Peyer's patch (tissue), 4 donors: ENCODE results near the gene PTPRK. TPM values are rescaled to one million over a fixed set of nuclear protein-coding genes. Genes with fewer than 3 reads are reported as not detected.

Source experiments
- DNase-seq, 3 donors: peaks; one replicate each; pipeline ENCODE4 v3.0.0-alpha.2; 2017 to 2019
- H3K27ac ChIP-seq, 4 donors: fragments of 200-600 bp; sonication (generic); one replicate each; pipeline ENCODE4 v1.5.1; 2016 to 2019
- H3K27me3 ChIP-seq, 2 donors: fragments of 200-600 bp; sonication (generic); one replicate each; pipeline ENCODE4 v1.5.1; 2019
- H3K36me3 ChIP-seq, 3 donors: fragments of 200-600 bp; sonication (generic); one replicate each; pipeline ENCODE4 v1.5.1; 2016 to 2019
- H3K4me1 ChIP-seq, 4 donors: fragments of 200-600 bp; sonication (generic); one replicate each; pipeline ENCODE4 v1.5.1; 2016 to 2019
- H3K4me3 ChIP-seq, 4 donors: fragments of 200-600 bp; sonication (generic); 1 replicate in 3 of 4; 2 replicates in 1 of 4; pipeline ENCODE4 v1.5.1; 2016 to 2019; ENCODE audit warnings: mild to moderate bottlenecking in 1 of 4
- H3K9me3 ChIP-seq, 4 donors: fragments of 200-600 bp; sonication (generic); one replicate each; pipeline ENCODE4 v1.5.1; 2016 to 2019; ENCODE audit warnings: mild to moderate bottlenecking in 1 of 4
- POLR2A ChIP-seq, 2 donors: fragments of 450-650 bp; IDR thresholded peaks; one replicate each; pipeline ENCODE4 v1.5.1; 2017; ENCODE audit warnings: antibody characterized with exemption in 2 of 2, mild to moderate bottlenecking in 2 of 2, moderate library complexity in 2 of 2
- total RNA-seq, 4 donors: library from RNA; depleted of rRNA; stranded (reverse); fragments of >200 nt; gene quantifications; one replicate each; pipeline ENCODE4 v1.1.0, GENCODE V29; 2016
- TF ChIP-seq, protein P1 (sequence below), 6 experiments: fragments of 450-650 bp in 4 of 6; fragments of 200-600 bp in 2 of 6; sonication (generic) in 1 of 6; IDR thresholded peaks; one replicate each; pipeline ENCODE4 v1.5.1; 2017 to 2019; ENCODE audit warnings: antibody characterized with exemption in 6 of 6, mild to moderate bottlenecking in 3 of 6, moderate library complexity in 1 of 6

The PTPRK gene
- total RNA-seq, 4 donors from 2014 or later = 109 to 192 (median 153) TPM

DNA sequence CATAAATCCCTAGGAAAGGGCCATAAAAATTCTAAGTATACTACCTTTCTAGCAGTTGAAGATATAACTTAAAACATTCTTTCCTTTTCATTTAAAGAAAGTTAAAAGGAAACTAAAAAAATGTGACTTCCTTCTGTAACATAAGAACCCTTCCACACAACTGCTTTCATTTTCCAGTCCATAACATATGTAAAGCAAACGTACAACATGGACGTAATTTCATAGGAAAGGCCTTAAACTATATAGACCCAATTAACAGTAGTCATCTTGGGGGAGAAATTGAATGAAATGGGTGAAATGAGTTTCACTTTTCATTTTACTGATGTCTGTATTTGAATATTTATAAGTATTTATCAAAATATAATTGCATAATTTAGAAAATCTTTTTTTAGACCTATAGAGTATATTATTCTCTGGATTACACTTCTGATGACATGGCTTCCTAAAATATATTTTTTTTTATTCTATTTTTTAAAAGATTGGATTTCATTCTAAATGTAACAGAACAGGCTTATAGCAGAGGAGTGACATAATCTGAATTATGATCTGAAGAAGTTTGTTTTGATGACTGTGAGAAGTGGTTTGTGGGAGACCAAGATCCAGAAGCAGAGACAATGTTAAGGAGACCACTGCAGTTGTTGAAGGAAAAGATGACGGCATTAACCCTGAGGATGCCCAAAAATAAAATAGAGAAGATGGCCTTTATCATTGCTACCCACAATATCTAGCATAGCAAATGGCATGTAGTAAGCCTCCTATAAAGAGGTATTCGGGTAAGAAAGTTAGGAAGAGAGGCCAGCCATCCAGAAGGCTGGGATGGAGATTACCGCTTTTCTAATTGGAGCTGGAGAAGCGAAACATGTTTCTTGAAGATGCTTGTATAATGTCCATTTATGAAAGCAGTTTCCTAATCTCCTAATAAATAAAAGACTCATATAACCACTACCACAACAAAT is 260.4 kb downstream of the PTPRK start:
- H3K27ac ChIP-seq = no peak overlapping the region
- no peaks in the 10 kb centered on the region for H3K9me3 ChIP-seq
- no peaks in the 10 kb centered on the region for H3K36me3 ChIP-seq
- H3K27me3 ChIP-seq = no peaks in the 10 kb centered on the region
- TF ChIP-seq POLR2A (IDR thresholded peaks at IDR 0.05) = no peak
- TF ChIP-seq, protein P1, sequence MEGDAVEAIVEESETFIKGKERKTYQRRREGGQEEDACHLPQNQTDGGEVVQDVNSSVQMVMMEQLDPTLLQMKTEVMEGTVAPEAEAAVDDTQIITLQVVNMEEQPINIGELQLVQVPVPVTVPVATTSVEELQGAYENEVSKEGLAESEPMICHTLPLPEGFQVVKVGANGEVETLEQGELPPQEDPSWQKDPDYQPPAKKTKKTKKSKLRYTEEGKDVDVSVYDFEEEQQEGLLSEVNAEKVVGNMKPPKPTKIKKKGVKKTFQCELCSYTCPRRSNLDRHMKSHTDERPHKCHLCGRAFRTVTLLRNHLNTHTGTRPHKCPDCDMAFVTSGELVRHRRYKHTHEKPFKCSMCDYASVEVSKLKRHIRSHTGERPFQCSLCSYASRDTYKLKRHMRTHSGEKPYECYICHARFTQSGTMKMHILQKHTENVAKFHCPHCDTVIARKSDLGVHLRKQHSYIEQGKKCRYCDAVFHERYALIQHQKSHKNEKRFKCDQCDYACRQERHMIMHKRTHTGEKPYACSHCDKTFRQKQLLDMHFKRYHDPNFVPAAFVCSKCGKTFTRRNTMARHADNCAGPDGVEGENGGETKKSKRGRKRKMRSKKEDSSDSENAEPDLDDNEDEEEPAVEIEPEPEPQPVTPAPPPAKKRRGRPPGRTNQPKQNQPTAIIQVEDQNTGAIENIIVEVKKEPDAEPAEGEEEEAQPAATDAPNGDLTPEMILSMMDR (IDR thresholded peaks at IDR 0.05) = no peak
- H3K4me3 ChIP-seq = no peak overlapping the region
- H3K4me1 ChIP-seq = peaks cover 0 to 7% (median 0%) of the 10 kb centered on the region in 4 donors
- no peak for DNase-seq

DNA sequence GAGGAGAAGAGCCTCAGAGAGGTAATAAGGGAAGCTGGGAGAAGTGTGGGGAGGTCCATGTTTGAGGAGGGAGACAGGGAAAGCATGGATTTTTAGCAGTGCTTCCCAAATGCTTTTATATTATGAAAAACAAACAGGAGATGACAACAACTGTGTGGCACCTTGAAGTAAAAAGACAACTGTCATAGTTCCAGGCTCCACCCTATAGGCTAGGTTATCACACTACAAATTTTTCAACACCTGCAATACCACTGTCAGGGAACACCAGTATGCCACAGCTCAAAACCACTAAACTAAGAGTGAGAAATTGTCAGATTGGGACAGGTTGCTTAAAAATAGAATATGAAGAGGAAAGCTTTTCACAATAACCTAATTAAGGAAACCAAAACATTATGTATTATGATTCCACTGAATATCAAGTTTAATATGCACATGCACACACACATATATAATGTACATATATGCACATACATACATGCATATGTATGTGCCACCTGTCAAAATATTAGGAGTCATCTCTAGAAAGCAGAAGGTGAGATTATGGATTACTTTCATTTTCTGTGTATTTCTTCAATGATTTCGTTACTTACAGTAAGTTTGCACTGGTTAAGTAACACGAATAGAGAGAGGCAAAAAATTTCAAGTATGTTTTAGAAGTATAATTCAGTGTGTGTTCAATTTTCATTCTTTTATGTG is 261.2 kb downstream of the PTPRK start:
- no peak overlapping the region for H3K4me3 ChIP-seq
- H3K4me1 ChIP-seq = peaks cover 0 to 7% (median 0%) of the 10 kb centered on the region in 4 donors
- H3K36me3 ChIP-seq = no peaks in the 10 kb centered on the region
- H3K27ac ChIP-seq = no peak overlapping the region
- no peak for DNase-seq
- no peaks in the 10 kb centered on the region for H3K9me3 ChIP-seq
- TF ChIP-seq, protein P1 (IDR thresholded peaks at IDR 0.05) = no peak
- TF ChIP-seq POLR2A (IDR thresholded peaks at IDR 0.05) = no peak
- H3K27me3 ChIP-seq = no peaks in the 10 kb centered on the region

DNA sequence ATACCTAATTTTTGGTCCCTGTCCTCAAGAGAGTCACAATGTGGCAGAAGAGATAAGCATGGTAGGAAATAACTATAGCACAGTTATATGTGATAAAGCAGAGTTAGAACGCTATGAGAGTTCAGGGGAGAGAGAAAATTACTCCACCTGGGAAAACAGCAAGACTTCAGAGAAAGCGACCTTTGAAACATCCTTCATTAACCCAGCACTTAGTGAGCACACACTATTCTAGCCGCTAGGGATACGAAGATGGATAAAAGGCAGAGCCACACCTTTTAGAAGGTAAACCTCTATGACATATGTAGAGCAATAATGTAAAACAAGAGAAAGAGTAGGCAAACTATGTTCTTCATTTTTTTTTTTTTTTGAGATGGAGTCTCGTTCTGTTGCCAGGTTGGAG is 264.3 kb downstream of the PTPRK start:
- TF ChIP-seq, protein P1 (IDR thresholded peaks at IDR 0.05) = peak in 3 of 6 experiments; percentile 37 to 46 (median 42)
- TF ChIP-seq POLR2A (IDR thresholded peaks at IDR 0.05) = no peak
- no peak for DNase-seq

DNA sequence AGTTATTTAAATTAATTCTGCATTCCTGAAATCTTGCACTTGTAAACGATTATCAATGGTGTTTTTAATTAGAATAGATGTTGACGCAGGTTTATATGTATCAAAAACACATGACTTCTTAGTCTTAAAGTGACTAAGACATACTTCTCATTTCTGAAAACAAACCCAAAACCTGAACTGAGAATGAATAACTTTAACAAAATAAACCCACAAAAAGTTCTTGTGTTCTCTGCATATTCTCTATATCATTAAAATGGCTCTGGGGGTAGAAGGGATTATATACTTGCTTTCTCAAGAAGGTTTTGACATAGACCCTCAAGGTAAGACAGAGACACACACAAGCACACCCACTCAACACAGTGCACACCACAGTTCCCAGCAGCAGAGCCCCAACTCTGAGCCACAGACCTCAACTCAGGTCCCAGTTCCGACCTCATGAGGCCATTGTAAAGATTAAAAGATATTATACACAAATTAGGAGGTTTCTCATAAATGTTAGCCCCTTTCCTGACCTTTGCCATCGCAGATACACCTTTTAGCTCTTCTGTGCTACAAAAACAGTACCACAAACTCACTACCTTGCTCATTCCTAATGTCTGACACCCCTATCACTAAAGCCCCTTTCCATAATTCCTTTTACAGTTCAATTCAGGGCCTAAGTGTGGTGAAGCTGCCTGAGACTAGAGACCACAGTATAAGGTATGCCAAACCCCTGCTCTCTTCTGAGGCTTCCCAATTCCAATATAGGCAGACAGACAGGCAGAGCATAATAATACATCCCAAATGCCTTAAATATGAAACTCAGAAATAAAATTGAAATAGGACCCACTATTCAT is 267.8 kb downstream of the PTPRK start:
- no peak overlapping the region for H3K27ac ChIP-seq
- H3K4me3 ChIP-seq = no peak overlapping the region
- no peak for TF ChIP-seq POLR2A (IDR thresholded peaks at IDR 0.05)
- TF ChIP-seq, protein P1 (IDR thresholded peaks at IDR 0.05) = no peak
- H3K4me1 ChIP-seq = no peaks in the 10 kb centered on the region
- H3K27me3 ChIP-seq = no peaks in the 10 kb centered on the region
- H3K36me3 ChIP-seq = no peaks in the 10 kb centered on the region
- no peak for DNase-seq
- H3K9me3 ChIP-seq = no peaks in the 10 kb centered on the region

More for the DNA sequence above, 264.3 kb downstream of the PTPRK start:
- Histone ChIP-seq H3K27me3 (no peaks in the 10 kb centered on the region), H3K9me3 (no peaks in the 10 kb centered on the region), H3K4me3 (no peak overlapping the region), H3K4me1 (peaks cover 0 to 7% (median 0%) of the 10 kb centered on the region in 4 donors), H3K36me3 (no peaks in the 10 kb centered on the region), H3K27ac (no peak overlapping the region)
